GM18520 (cell line): ENCODE measurements around the gene HS6ST1.

Source experiments
- ATAC-seq: cut with Tn5 transposase; IDR thresholded peaks from one replicate; pipeline ENCODE4 v1.9.1; 2021; ENCODE audit not compliant: unreplicated experiment

The HS6ST1 gene

GRCh38 chr2:128348701-128349100 lies 30.0 kb upstream of the HS6ST1 start:
- ATAC-seq = no peak

- ATAC-seq = no peak
Observed at GRCh38 chr2:128347701-128348539, 29.3 kb upstream of the HS6ST1 start.

- no peak for ATAC-seq
Observed at GRCh38 chr2:128347171-128347558, 28.5 kb upstream of the HS6ST1 start.

- no peak for ATAC-seq
Observed at GRCh38 chr2:128346291-128347170, 27.9 kb upstream of the HS6ST1 start.

GRCh38 chr2:128345436-128346165 lies 26.9 kb upstream of the HS6ST1 start:
- ATAC-seq = no peak

DNA sequence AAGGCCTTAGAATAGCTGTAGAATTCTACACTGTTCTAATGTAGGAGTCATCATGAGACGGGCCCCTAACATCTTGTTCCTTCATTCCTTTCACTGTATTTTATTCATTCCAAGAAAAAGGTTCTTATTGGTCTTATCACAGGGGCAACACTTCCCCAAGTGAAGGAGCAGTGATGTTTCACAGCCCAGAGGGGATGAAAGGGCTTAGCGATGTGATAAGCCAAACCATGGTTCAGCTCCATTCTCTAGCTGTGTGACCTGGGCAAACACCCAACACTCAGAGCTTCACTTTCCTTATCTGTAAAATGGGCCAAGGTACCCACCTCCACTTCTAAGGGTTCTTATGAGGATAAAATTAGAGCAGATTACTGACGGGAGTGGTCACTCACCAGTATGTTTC lies 25.4 kb upstream of the HS6ST1 start:
- ATAC-seq = no peak

DNA sequence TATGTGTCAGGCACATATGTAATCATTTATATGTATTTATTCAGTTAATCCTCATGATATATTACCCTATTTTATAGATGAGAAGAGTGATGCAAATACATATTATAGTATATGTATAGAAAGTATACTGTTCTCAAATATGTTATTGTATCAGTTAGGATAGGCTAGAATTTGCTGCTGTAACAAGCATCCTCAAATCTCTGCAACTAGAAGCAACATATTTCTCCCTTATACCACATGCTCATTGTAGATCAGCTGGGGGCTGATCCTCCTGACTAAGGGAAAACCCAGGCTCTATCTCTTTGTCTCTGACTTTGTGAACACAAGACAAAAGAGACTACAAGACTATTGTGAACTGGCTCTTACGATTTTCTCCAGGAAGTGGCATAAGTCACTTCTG lies 24.8 kb upstream of the HS6ST1 start:
- ATAC-seq = no peak

GRCh38 chr2:128342550-128342949 lies 23.9 kb upstream of the HS6ST1 start:
- no peak for ATAC-seq

DNA sequence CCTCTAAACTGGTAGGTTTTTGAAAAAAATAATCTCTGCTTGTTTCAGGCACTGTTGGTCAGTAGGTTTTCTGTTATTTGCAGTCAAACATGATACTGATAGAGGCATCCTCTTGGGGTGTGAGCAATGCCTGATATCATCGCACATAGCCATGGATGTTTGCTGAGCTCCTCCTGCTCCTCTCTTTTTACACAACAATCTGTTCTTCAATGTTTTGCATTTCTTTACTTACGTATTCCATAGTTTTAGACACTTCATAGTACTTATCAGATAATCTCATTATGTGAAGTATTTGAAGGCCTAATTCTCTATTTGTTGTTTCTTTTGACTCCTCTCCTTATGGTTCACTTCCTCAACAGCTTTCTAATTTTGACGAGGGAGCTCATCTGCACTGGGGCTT lies 23.0 kb upstream of the HS6ST1 start:
- no peak for ATAC-seq

DNA sequence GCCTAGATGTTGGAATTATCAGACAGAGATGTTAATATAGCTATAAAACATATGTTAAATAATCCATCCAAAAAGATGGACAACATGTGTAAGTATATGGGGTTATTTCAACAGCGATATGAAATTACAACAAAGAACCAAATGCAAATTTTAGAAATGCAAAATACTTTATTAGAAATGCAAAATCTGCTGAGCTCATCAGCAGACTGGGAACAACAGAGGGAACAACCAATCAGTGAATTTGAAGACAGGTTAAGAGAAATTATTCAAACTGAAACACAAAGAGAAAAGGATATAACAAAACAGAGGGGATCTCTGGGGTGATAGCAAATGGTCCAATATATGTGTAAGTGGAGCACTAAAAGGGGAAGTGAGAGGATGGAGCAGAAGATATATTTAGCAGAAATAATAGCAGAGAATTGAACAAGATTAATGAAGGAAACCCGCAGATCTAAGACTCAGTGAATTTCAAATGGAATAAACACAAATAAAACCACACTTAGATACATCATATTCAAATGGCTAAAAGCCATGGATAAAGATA lies 13.5 kb upstream of the HS6ST1 start:
- ATAC-seq = no peak

GRCh38 chr2:128330583-128330982 lies 11.9 kb upstream of the HS6ST1 start:
- no peak for ATAC-seq

GRCh38 chr2:128329607-128330006 lies 10.9 kb upstream of the HS6ST1 start:
- no peak for ATAC-seq

- no peak for ATAC-seq
Observed at GRCh38 chr2:128327180-128327964, 8.7 kb upstream of the HS6ST1 start.

DNA sequence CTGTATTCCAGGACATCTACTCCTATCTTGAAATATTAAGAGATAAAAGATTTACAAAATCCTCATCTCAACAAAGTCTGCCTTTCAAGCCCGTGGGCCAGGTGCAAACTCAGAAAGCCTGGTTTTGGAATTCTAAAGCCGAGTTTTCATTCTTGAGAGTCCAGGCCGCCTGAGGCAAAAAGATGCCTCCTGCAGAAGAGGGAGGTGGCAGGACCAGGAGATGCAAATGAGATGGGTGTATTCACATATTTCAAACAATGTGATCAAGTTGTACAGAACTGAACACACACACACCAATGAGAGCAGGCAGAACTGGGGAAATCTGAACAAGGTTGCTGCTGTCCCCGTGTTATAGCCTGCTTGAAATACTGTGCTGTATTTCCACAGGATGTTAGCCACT lies 7.7 kb upstream of the HS6ST1 start:
- no peak for ATAC-seq

DNA sequence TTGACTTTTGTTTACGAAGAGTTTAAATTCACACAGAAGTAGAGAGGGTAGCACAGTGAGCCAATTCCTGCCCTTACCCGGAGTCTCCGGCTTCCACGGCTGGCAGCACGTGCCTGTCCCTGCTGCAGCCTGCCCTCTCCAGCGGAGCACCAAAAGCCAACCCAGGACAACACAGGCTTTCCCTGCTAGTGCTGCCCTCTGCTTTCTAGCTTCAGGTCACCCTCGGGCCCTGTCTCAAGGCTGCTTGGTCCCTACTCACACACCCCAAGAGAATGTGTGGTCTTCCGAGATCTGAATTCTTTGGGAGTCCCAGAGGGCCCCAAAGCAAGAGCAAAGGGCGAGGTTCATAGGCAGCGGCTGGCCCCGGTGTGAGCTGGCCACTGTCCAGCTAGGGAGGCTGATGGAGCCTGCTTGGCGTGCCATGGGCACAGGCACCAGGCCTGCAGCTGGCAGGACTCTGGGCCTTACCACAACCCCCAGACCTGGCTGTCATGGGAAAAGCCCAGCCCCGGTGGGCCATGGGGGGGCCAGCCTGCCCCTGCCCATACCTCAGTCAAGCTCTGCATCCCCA lies 7.0 kb upstream of the HS6ST1 start:
- ATAC-seq = no peak

- ATAC-seq = no peak
Observed at GRCh38 chr2:128324897-128325410, 6.3 kb upstream of the HS6ST1 start.

DNA sequence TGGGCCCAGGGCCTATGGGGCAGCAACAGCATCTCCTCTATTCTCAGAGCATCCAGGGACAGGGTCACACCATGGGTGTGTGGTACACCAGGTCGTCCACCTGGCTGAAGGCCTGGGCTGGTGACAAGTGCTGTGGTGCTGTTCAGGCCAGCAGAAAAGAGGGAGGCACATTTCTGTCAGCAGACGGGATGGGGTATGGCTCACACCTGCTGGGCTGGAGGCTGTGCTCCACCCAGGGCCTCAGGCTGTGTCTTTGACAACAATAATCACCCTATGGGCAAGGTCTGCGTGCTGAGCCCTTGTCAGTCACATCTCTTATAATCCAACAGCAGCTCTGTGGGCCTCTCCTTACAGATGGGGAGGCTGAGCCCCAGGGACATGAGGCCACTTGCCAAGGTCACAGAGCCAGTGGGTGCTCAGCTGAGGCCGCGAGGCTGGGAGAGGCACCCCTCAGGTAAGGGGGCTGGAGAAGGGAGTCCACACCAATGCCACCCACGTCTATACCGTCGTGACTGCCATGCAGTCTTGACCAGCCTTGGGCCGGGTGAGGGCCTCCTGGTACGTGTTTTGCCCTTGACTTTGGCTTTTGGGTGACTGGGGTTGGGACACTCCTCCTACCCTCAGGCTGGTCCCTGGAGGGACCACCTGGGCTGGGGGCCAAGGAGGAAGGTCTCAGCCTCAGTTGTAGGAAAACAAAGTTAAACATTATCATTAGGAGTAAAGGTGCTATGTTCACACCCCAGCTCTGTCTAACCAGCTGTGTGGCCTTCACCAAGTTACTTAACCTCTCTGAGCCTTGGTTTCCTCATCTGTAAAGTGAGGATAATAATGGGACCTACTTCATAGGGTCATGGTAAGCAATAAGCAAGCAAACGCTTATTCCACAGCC lies 5.6 kb upstream of the HS6ST1 start:
- no peak for ATAC-seq

- ATAC-seq = no peak
Observed at GRCh38 chr2:128323555-128323931, 4.9 kb upstream of the HS6ST1 start.
